G401.6 (cell line): Measurements from ENCODE around the gene PSD.

Experiments used
- FAIRE-seq: peaks from 2 replicates; lab custom pipeline; 2012; peaks lifted over from hg19 to GRCh38; lab: Jason Lieb, UNC

Gene PSD

DNA sequence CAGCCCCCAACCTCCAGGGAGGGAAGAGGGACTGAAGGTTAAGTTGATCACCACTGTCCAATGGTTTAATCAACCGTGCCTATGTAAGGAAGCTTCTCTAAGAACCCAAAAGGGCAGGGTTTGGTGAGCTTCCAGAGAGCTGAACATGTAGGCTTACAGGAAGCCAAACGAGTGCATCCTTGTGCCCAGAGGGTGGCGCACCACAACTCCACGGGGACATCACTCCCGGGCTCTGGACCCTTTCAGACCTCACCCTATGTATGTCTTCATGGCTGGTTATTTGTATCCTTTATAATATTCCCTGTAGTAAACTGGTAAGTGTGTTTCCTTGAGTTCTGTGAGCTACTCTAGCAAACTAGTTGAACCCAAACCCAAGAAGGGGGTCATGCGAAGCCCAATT is 34.5 kb downstream of the PSD start:
- FAIRE-seq, result no peak

DNA sequence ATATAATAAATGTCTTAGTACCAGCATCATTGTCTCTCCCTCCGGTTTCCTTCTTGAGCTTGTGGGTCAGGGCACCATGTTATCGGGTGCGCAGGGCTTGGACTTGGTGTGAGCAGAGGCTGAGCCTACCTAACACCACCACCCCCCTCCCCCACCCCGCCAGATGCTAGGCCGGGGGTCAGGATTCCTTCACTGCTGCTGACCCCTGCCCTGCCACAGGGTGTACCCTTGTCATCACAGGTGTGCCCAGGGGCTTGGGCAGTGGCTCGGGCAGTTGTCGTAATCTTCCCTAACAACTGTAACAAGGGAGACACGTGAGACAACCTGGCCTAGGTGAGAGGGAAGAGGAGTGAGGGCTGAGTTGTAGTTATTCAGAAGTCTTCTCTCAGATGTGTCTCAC is 35.7 kb downstream of the PSD start:
- no peak for FAIRE-seq

- no peak for FAIRE-seq
These were observed 36.6 kb downstream of the PSD start for GRCh38 chr10:102381983-102382382.

- no peak for FAIRE-seq
These were observed 39.2 kb downstream of the PSD start for GRCh38 chr10:102379383-102379782.

- no peak for FAIRE-seq
These were observed 41.7 kb downstream of the PSD start for GRCh38 chr10:102376901-102377300.

- no peak for FAIRE-seq
These were observed 42.7 kb downstream of the PSD start for GRCh38 chr10:102375867-102376266.

DNA sequence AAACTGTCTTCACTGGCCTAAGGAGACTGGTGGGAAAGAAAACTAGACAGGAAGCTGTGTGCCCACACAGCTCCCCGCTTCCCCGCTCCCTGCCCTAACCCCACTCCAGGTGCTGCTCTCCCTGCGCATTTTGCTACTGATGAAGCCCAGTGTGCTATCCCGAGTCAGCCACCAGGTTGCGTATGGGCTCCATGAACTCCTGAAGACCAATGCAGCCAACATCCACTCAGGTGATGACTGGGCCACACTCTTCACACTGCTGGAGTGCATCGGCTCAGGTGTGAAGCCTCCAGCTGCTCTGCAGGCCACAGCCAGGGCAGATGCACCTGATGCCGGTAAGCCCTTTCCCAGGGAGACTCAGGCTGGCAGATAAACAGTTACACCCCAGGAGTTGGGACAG is 43.3 kb downstream of the PSD start:
- FAIRE-seq, result no peak

DNA sequence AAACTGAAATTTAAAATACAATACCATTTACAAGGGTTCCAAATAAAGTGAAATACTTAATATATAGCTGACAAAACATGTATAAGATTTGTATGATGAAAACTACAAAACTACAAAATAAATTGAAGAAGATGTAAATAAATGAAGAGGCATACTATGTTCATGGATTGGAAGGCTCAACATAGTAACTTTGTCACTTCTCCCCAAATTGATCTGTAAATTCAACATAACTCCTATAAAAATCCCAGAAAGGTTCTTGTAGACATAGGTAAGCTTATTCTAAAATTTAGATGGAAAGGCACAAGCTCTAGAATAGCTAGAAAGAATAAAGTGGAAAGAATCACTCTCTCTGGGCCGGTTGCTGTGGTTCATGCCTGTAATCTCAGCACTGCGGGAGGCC is 47.3 kb downstream of the PSD start:
- FAIRE-seq, result no peak

GRCh38 chr10:102368077-102368476 is 50.5 kb downstream of the PSD start:
- no peak for FAIRE-seq

DNA sequence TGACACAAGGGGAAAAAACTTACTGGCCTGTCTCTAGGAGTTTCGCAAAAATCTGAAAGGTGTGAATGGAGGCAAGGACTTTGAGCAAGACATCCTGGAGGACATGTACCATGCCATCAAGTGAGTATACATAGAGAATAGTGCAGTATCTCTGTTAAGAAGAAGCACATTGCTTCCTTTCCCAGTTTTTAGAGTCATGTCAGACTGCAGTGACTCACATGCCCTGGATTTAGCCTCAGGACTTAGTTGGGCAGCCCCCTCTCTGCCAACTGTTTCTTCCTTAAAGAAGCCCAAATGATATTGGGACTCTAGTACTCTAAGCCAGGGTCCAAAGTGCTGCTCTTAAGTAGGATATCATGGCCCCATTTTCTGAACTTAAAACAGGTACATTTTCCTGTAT is 51.1 kb downstream of the PSD start:
- FAIRE-seq, result no peak

GRCh38 chr10:102358712-102359382 is 59.7 kb downstream of the PSD start:
- FAIRE-seq, result no peak

- FAIRE-seq, result no peak
These were observed 64.1 kb downstream of the PSD start for GRCh38 chr10:102354451-102354850.
